Stomach (tissue), 4 donors: ENCODE measurements around the gene NUDT5.

ENCODE experiments used
- POLR2AphosphoS5 ChIP-seq, 3 donors: sonication (generic); formaldehyde crosslinking; IDR thresholded peaks; one replicate each; pipeline ENCODE4 v1.6.1; 2016; ENCODE audit warnings: antibody characterized with exemption in 3 of 3
- TF ChIP-seq, protein P1 (sequence below), 7 experiments: fragments of 450-650 bp in 4 of 7; fragments of 200-600 bp in 3 of 7; sonication (generic) in 3 of 7; IDR thresholded peaks; one replicate each; pipeline ENCODE4 v1.5.1; 2016 to 2019; ENCODE audit warnings: antibody characterized with exemption in 7 of 7, control low read depth in 2 of 7, mild to moderate bottlenecking in 1 of 7

DNA sequence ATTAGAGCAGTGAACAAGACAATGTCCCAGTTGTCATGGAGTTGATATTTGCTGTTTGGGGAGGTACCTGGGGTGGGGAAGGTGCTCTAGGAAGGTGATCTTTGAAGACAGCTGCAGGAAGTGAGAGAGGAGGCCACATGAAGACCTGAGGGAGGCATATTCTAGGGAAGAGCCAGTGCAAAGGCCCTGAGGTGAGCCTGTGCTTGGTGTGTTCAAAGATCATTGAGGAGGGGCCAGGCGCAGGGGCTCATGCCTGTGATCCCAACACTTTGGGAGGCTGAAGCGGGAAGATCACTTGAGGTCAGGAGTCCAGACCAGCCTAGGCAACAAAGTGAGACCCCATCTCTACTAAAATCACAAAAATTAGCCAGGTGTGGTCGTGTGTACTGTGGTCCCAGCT, 51.2 kb downstream of the NUDT5 start:
- TF ChIP-seq, protein P1, sequence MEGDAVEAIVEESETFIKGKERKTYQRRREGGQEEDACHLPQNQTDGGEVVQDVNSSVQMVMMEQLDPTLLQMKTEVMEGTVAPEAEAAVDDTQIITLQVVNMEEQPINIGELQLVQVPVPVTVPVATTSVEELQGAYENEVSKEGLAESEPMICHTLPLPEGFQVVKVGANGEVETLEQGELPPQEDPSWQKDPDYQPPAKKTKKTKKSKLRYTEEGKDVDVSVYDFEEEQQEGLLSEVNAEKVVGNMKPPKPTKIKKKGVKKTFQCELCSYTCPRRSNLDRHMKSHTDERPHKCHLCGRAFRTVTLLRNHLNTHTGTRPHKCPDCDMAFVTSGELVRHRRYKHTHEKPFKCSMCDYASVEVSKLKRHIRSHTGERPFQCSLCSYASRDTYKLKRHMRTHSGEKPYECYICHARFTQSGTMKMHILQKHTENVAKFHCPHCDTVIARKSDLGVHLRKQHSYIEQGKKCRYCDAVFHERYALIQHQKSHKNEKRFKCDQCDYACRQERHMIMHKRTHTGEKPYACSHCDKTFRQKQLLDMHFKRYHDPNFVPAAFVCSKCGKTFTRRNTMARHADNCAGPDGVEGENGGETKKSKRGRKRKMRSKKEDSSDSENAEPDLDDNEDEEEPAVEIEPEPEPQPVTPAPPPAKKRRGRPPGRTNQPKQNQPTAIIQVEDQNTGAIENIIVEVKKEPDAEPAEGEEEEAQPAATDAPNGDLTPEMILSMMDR (IDR thresholded peaks at IDR 0.05): no peak
- no peak for TF ChIP-seq POLR2AphosphoS5 (IDR thresholded peaks at IDR 0.05)
